Medulla oblongata (tissue), 1 donor: ENCODE data around the gene RNASE4.

ENCODE experiments used
- DNase-seq: peaks from one replicate; pipeline ENCODE4 v3.0.0-alpha.2; 2015; ENCODE audit errors: extremely low spot score

Gene RNASE4

DNA sequence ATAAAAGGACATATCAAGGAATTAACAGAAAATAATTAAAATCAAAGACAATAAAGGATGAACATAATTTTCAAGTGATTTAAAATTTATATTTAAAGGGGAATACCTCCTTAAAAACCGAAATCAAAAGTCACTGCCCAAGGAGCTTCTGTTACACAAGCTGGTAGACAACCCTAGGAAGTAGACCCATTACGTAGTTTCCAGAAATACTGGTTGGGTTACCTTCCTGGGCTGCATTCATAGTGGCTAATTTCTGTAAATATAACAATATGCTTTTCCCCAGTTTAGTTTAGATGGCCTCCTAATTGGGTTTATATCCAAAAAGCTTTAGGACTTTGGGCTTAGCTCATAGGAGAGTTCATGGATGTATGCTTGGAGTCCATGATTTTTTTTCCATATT is 59.2 kb downstream of the RNASE4 start:
- no peak for DNase-seq

DNA sequence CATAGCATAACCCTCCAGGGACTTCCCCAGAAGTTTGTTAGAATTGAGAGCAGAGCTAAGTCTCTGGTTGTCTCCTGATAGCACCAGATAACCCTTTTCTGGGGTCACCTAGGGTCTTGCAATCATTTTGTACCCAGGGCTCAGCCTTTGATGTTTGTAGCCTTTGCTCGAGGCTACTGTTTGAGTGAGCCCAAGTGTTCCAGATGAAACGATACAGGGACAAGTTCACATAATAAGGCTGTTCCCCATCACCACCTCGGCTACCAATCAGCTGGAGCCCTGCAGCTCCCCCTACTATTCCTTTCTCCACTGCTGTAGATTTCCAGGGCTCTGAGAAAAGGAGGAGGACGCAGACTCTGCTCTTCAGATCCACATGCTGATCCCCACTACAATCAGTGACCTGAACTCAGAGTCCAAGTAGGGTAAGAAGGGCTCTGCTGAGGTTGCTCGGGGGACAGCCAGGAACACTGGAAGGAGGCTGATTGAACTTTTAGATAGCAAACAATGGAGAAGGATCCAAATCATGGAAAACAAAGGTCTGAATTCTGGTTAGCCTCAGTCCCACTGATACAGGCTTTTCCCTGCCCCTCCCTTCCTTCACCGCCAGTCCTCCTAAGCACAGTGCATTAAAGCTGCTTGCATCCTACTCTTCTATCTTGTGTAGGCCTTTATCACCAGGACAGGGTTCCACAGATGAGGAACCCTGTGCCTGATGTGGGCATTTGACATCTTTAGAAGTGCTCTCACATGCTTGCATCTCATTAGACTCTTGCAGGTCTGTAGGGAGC is 61.4 kb downstream of the RNASE4 start, which contains the start of gene EDDM3A:
Gene EDDM3A (plus strand): TSS at position 317 of the 788 bp plus-strand sequence. CDS start 1,694 bp downstream, outside the sequence.
- DNase-seq, result no peak

DNA sequence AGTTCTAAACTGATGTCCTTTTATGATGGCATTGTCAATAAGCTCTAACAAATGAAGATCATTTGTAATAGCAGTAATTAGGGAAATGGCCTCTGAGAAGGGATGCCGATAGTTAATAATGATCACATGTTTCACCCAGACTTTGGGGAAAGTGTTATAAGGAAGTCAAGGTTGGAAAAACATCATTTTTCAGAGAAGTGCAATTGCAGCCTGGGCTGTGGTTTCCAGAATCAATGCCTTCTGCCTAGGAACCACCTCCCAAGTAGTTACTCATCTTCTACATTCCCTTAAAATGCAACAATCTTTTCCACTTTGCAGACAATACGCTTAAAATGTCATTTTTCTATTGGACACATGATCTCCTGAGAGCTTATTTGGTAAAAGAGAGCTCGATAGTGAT is 62.2 kb downstream of the RNASE4 start:
- no peak for DNase-seq

DNA sequence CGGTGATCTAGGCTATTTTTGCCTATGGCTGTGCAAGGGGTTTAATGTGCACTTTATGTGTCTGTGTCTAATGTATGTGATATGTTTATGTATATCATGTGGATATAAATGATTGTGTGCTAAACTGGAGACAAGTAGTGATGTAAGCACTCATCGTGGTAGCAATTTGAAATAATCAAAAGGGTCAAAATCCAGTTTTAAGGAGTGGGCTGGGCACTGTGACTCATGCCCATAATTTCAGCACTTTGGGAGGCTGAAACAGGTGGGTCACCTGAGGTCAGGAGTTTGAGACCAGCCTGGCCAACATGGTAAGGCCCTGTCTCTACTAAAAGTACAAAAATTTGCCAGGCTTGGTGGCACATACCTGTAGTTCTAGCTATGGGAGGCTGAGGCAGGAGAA is 64.1 kb downstream of the RNASE4 start:
- DNase-seq, result no peak

DNA sequence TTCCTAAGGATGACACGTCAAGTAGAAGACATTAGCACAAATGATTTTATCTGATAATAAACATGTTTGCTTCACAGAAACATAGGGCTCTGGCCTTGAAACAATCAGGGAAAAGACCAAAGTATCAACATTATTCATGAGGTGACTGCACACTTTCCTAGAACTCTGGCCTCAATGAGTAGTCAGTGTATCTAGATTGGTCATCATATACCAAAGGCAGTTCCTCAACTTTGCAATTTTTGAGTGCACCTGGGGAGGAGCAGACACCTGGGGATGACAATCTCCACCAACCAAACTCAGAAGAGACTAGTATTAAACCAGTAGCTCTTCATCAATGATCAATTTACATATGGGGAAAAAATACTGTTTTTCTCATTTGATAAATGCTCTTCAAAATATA is 65.8 kb downstream of the RNASE4 start:
- no peak for DNase-seq
